HepG2 (cell line): ENCODE measurements around the gene ETF1. TPM values are rescaled to one million over a fixed set of nuclear protein-coding genes. Genes with fewer than 3 reads are reported as not detected.

Experiments used
- ARID3A ChIP-seq: IDR thresholded peaks from 2 replicates; pipeline ENCODE4 v1.6.1; 2012; ENCODE audit warnings: low read depth, low read length, improper control_type of control experiment
- ARID4A ChIP-seq: sonication (generic); formaldehyde crosslinking; IDR thresholded peaks from 2 replicates; pipeline ENCODE4 v1.5.0; 2020; ENCODE audit warnings: mild to moderate bottlenecking, missing genetic modification reagents, borderline replicate concordance
- CCAR2 ChIP-seq: fragments of 200-400 bp; formaldehyde crosslinking; optimal IDR thresholded peaks from 2 replicates; pipeline ENCODE3; 2018; ENCODE audit warnings: low read depth, mild to moderate bottlenecking, low read length, moderate library complexity
- GLI4 ChIP-seq: sonication (generic); formaldehyde crosslinking; IDR thresholded peaks from 2 replicates; pipeline ENCODE4 v1.5.1; 2020; ENCODE audit warnings: missing genetic modification reagents, mild to moderate bottlenecking, moderate library complexity, borderline replicate concordance
- HOXA9 ChIP-seq: sonication (generic); formaldehyde crosslinking; IDR thresholded peaks from 2 replicates; pipeline ENCODE4 v1.8.1; 2022; ENCODE audit warnings: missing genetic modification reagents, mild to moderate bottlenecking, moderate library complexity, borderline replicate concordance
- JUN ChIP-seq: sonication (generic); formaldehyde crosslinking; IDR thresholded peaks from 2 replicates; pipeline ENCODE4 v1.4.0; 2020; ENCODE audit warnings: mild to moderate bottlenecking, missing genetic modification reagents
- MXI1 ChIP-seq: IDR thresholded peaks from 3 replicates; pipeline ENCODE4 v1.6.1; 2012; ENCODE audit warnings: low read depth, low read length, inconsistent platforms, borderline replicate concordance
- NCOA1 ChIP-seq: sonication (generic); formaldehyde crosslinking; IDR thresholded peaks from 2 replicates; pipeline ENCODE4 v1.9.0; 2021; ENCODE audit warnings: missing genetic modification reagents
- SCMH1 ChIP-seq: sonication (generic); formaldehyde crosslinking; IDR thresholded peaks from 2 replicates; pipeline ENCODE4 v1.9.0; 2021; ENCODE audit warnings: missing genetic modification reagents, mild to moderate bottlenecking, borderline replicate concordance
- SRSF9 ChIP-seq: fragments of 200-400 bp; formaldehyde crosslinking; IDR thresholded peaks from 2 replicates; pipeline ENCODE4 v1.6.1; 2018; ENCODE audit warnings: borderline replicate concordance, mild to moderate bottlenecking, low read depth, low read length; ENCODE audit not compliant: insufficient read depth, poor library complexity, severe bottlenecking
- STAG1 ChIP-seq: sonication (generic); formaldehyde crosslinking; IDR thresholded peaks from 2 replicates; pipeline ENCODE4 v1.4.0; 2020; ENCODE audit warnings: missing genetic modification reagents
- ZBTB43 ChIP-seq: sonication (generic); formaldehyde crosslinking; conservative IDR thresholded peaks from 2 replicates; pipeline ENCODE4 v1.4.0; 2020; ENCODE audit warnings: missing genetic modification reagents
- ZMAT3 ChIP-seq: sonication (generic); formaldehyde crosslinking; conservative IDR thresholded peaks from 2 replicates; pipeline ENCODE4 v1.7.0; 2021; ENCODE audit warnings: missing genetic modification reagents
- ZNF510 ChIP-seq: sonication (generic); formaldehyde crosslinking; IDR thresholded peaks from 2 replicates; pipeline ENCODE4 v1.4.0; 2020; ENCODE audit warnings: low read depth, mild to moderate bottlenecking, missing genetic modification reagents
- ZNF589 ChIP-seq: sonication (generic); formaldehyde crosslinking; conservative IDR thresholded peaks from 2 replicates; pipeline ENCODE4 v1.8.0; 2022; ENCODE audit warnings: mild to moderate bottlenecking, moderate library complexity, missing genetic modification reagents
- ZNF776 ChIP-seq: sonication (generic); formaldehyde crosslinking; IDR thresholded peaks from 2 replicates; pipeline ENCODE4 v1.4.0; 2020; ENCODE audit warnings: mild to moderate bottlenecking, missing genetic modification reagents
- ZNF841 ChIP-seq: sonication (generic); formaldehyde crosslinking; IDR thresholded peaks from 2 replicates; pipeline ENCODE4 v1.8.1; 2023; ENCODE audit warnings: missing genetic modification reagents, borderline replicate concordance
- polyA plus RNA-seq, 8 experiments: library from polyadenylated mRNA; depleted of rRNA in 3 of 8; stranded (reverse) in 7 of 8; unstranded in 1 of 8; fragments of >200 nt; fragmentation: Illumina TruSeq in 4 of 8; extraction: Trizol in 4 of 8; gene quantifications; 2 replicates each; pipeline versions ENCODE4 v1.2.1 to v1.2.3, GENCODE V29; 2011 to 2016; ENCODE audit warnings: low read depth in 4 of 8, missing spikeins in 1 of 8, mixed read lengths in 1 of 8; ENCODE audit not compliant: insufficient read depth in 1 of 8
- total RNA-seq, 5 experiments: library from RNA; depleted of rRNA; stranded (reverse); fragments of >200 nt; fragmentation: Illumina TruSeq; extraction: Trizol; gene quantifications; 2 replicates each; pipeline ENCODE4 v1.2.3, GENCODE V29; 2016; ENCODE audit warnings: low read depth in 1 of 5
- TF ChIP-seq, protein P1 (sequence below): sonication (generic); formaldehyde crosslinking; IDR thresholded peaks from 2 replicates; pipeline ENCODE4 v1.5.0; 2020; ENCODE audit warnings: missing genetic modification reagents, mild to moderate bottlenecking, borderline replicate concordance
- TF ChIP-seq, protein P2 (sequence below): sonication (generic); formaldehyde crosslinking; IDR thresholded peaks from 2 replicates; pipeline ENCODE4 v1.4.0; 2020; ENCODE audit warnings: low read depth, mild to moderate bottlenecking, missing genetic modification reagents

The ETF1 gene
- total and polyA plus RNA-seq, 2 of the 13 experiments (the other 11 are each of a cell fraction or from before 2014, with no cell fraction given): 52.1 to 184 TPM

- TF ChIP-seq ARID4A (no peak), MXI1 (peak; percentile 24; the same call in 1 of the 3 replicates), ARID3A (0 out of 2 replicates have a peak, but pooled peaks have one; percentile 3), SCMH1 (CRISPR knock-in tag) (no peak), STAG1 (CRISPR knock-in tag) (peak; percentile 69), SRSF9 (no peak), ZNF589 (CRISPR knock-in tag) (no peak), NCOA1 (CRISPR knock-in tag) (no peak), ZNF510 (CRISPR knock-in tag) (no peak), ZBTB43 (CRISPR knock-in tag) (no peak), ZNF776 (CRISPR knock-in tag) (no peak), ZMAT3 (0 out of 2 replicates have a peak, but pooled peaks have one; percentile 9), CCAR2 (no peak), ZNF841 (CRISPR knock-in tag) (no peak), GLI4 (CRISPR knock-in tag) (no peak), HOXA9 (no peak), JUN (no peak)
- TF ChIP-seq, protein P1, sequence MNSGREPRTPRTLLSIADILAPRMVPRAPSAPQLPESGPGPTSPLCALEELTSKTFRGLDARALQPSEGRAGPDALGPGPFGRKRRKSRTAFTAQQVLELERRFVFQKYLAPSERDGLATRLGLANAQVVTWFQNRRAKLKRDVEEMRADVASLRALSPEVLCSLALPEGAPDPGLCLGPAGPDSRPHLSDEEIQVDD (CRISPR knock-in tag): no peak
- TF ChIP-seq, protein P2, sequence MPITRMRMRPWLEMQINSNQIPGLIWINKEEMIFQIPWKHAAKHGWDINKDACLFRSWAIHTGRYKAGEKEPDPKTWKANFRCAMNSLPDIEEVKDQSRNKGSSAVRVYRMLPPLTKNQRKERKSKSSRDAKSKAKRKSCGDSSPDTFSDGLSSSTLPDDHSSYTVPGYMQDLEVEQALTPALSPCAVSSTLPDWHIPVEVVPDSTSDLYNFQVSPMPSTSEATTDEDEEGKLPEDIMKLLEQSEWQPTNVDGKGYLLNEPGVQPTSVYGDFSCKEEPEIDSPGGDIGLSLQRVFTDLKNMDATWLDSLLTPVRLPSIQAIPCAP (CRISPR knock-in tag): no peak
Observed at GRCh38 chr5:138463419-138464007, 79.5 kb downstream of the ETF1 start (continued).
